NCI-H2171 treated with DMSO at 0.1 percent for 48 hours (cell line): ENCODE measurements around the gene SKIDA1.

ENCODE experiments used
- DNase-seq: peaks from one replicate; lab custom pipeline; 2025; lab: John Stamatoyannopoulos, UW

Gene SKIDA1

GRCh38 chr10:21482821-21483220 is 42.7 kb downstream of the SKIDA1 start:
- no peak for DNase-seq

- no peak for DNase-seq
These were observed 44.1 kb downstream of the SKIDA1 start for GRCh38 chr10:21481407-21481806.

- DNase-seq: no peak
These were observed 45.7 kb downstream of the SKIDA1 start for GRCh38 chr10:21479570-21480315.

- DNase-seq: no peak
These were observed 50.1 kb downstream of the SKIDA1 start for GRCh38 chr10:21475393-21475792.

- DNase-seq: no peak
These were observed 51.9 kb downstream of the SKIDA1 start for GRCh38 chr10:21473541-21473940.

- DNase-seq: no peak
These were observed 52.3 kb downstream of the SKIDA1 start for GRCh38 chr10:21473135-21473534.

GRCh38 chr10:21468086-21468485 is 57.4 kb downstream of the SKIDA1 start:
- DNase-seq: no peak

GRCh38 chr10:21467633-21468032 is 57.8 kb downstream of the SKIDA1 start:
- no peak for DNase-seq

- DNase-seq: no peak
These were observed 61.3 kb downstream of the SKIDA1 start for GRCh38 chr10:21464134-21464533.
